ENCODE measurements around the gene RAB26.

DNA sequence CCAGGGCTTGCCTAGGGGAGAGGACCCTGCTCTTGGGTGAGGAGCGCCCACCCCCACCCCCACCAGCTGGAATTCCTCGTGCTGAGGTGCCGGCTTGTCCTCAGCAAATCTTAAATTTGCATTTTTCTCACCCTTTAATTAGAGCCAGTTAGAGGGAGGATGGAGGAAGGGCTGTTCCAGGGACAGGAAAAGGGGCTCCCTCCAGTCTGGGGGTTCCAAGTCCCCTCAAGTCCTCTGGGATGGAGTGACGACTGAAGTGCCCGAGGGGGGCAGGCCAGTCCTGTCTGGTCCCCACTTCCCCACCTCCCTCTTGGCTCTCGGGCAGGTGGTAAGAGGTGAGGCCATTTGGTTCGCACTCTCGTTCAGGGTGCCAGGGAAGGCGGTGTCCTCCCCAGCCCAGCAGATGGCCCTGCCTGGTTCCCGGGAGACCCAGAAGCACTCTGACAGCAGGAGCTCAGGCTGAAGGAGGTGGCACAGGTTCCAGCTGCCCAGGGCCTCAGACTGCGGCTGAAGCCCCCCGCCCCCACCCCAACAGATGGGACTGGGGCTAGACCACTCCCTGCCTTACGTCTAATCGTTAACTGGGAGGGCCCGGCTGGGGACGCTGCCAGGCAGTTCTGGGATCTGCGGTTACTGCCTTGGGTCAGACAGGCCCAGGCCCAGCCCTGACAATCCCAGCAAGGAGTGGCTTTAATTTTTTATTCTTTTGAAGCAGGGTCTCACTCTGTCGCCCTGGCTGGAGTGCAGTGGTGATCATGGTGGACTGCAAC is 2.2 kb downstream of the RAB26 start:
- TF ChIP-seq CTCF (IDR thresholded peaks at IDR 0.05): no peak
- TF ChIP-seq POLR2A (IDR thresholded peaks at IDR 0.05): no peak

Measured in thyroid gland (tissue), 4 donors.